Activated CD8-positive, alpha-beta memory T cell treated with anti-CD3 and anti-CD28 coated beads, Interleukin-2, amount 10 ng/mL, durations not matched to agents 7 days and 5 days (primary cell): ENCODE results near the gene PDE6A. TPM values are rescaled to one million over a fixed set of nuclear protein-coding genes. Genes with fewer than 3 reads are reported as not detected.

Source experiments
- ATAC-seq: fragments of 150-1000 bp; cut with Tn5 transposase; one replicate; pipeline ENCODE4 v1.10.0; 2021; ENCODE audit warnings: moderate library complexity
- CTCF ChIA-PET: fragments of 350-600 bp; sonication (Branson Sonifier 250); formaldehyde crosslinking; loops from one replicate; lab custom pipeline; 2021; ENCODE audit warnings: antibody characterized with exemption; lab: Charles Lee
- DNase-seq: peaks from one replicate; pipeline ENCODE4 v3.0.0-alpha.2; 2020
- H3K27ac Mint-ChIP-seq: one replicate; pipeline ENCODE4 v1.8.0; 2021; ENCODE audit warnings: mild to moderate bottlenecking, mixed read lengths
- H3K27me3 Mint-ChIP-seq: one replicate; pipeline ENCODE4 v1.8.0; 2021; ENCODE audit warnings: mixed read lengths
- H3K36me3 Mint-ChIP-seq: one replicate; pipeline ENCODE4 v1.8.0; 2021; ENCODE audit warnings: mild to moderate bottlenecking, mixed read lengths
- H3K4me1 Mint-ChIP-seq: one replicate; pipeline ENCODE4 v1.8.0; 2021; ENCODE audit warnings: mixed read lengths
- H3K4me3 Mint-ChIP-seq: one replicate; pipeline ENCODE4 v1.8.0; 2021; ENCODE audit warnings: mild to moderate bottlenecking, moderate library complexity, mixed read lengths
- H3K9me3 Mint-ChIP-seq: one replicate; pipeline ENCODE4 v1.8.0; 2022; ENCODE audit warnings: low read depth, mixed read lengths
- total RNA-seq, 2 experiments: library from RNA; stranded (reverse); gene quantifications; one replicate each; pipeline ENCODE4 v1.2.3, GENCODE V29; 2021

The PDE6A gene
- total RNA-seq, 2 experiments from 2014 or later: not detected

- no peak for ATAC-seq
- peaks cover 1% of the 10 kb centered on the region for H3K36me3 Mint-ChIP-seq
- CTCF ChIA-PET: interaction anchor here (1.2 kb wide), 1 partner anchor 27 kb away, joined by 3 read pairs; no protein-coding TSS in a partner anchor
Measured at GRCh38 chr5:149857499-149857898, 87.1 kb downstream of the PDE6A start.

GRCh38 chr5:149855366-149855765 is 89.2 kb downstream of the PDE6A start:
- no peak for ATAC-seq
- no peak overlapping the region for H3K27ac Mint-ChIP-seq
- no peak overlapping the region for H3K4me3 Mint-ChIP-seq
- no peaks in the 10 kb centered on the region for H3K9me3 Mint-ChIP-seq
- CTCF ChIA-PET: interaction anchor here (1.1 to 13.7 kb wide), 6 partner anchors 9 to 107 kb away, joined by 3 to 159 read pairs (median 17); partner anchors contain the start of gene SLC26A2
- DNase-seq: no peak
- no peaks in the 10 kb centered on the region for H3K27me3 Mint-ChIP-seq
- H3K4me1 Mint-ChIP-seq: no peaks in the 10 kb centered on the region
- no peaks in the 10 kb centered on the region for H3K36me3 Mint-ChIP-seq

More at GRCh38 chr5:149857499-149857898, 87.1 kb downstream of the PDE6A start:
- Mint-ChIP-seq H3K4me1 (peaks cover 15% of the 10 kb centered on the region), H3K9me3 (no peaks in the 10 kb centered on the region), H3K27ac (no peak overlapping the region), H3K4me3 (no peak overlapping the region), H3K27me3 (no peaks in the 10 kb centered on the region)
- DNase-seq: no peak

GRCh38 chr5:149854866-149855265 is 89.7 kb downstream of the PDE6A start:
- H3K27ac Mint-ChIP-seq: no peak overlapping the region
- H3K4me1 Mint-ChIP-seq: no peaks in the 10 kb centered on the region
- no peaks in the 10 kb centered on the region for H3K27me3 Mint-ChIP-seq
- no peak for ATAC-seq
- no peak overlapping the region for H3K4me3 Mint-ChIP-seq
- H3K9me3 Mint-ChIP-seq: no peaks in the 10 kb centered on the region
- CTCF ChIA-PET: interaction anchor here (1.1 to 13.7 kb wide), 5 partner anchors 9 to 104 kb away, joined by 3 to 159 read pairs (median 30); partner anchors contain the start of gene SLC26A2
- no peak for DNase-seq
- H3K36me3 Mint-ChIP-seq: no peaks in the 10 kb centered on the region

- ATAC-seq (no peak), DNase-seq (no peak)
- CTCF ChIA-PET: interaction anchor here (0.7 to 13.7 kb wide), 27 partner anchors 10 to 500 kb away, joined by 3 to 159 read pairs (median 7); partner anchors contain the start of genes HMGXB3, PPARGC1B, SLC26A2 and TIGD6
- H3K36me3 Mint-ChIP-seq: peaks cover 3% of the 10 kb centered on the region
- H3K9me3 Mint-ChIP-seq: no peaks in the 10 kb centered on the region
- H3K4me3 Mint-ChIP-seq: no peak overlapping the region
- H3K4me1 Mint-ChIP-seq: no peaks in the 10 kb centered on the region
- no peak overlapping the region for H3K27ac Mint-ChIP-seq
- no peaks in the 10 kb centered on the region for H3K27me3 Mint-ChIP-seq
Measured at GRCh38 chr5:149853701-149854100, 90.9 kb downstream of the PDE6A start.

GRCh38 chr5:149853331-149853648 is 91.3 kb downstream of the PDE6A start:
- Mint-ChIP-seq H3K4me3 (no peak overlapping the region), H3K36me3 (peaks cover 3% of the 10 kb centered on the region)

GRCh38 chr5:149852641-149853330 is 91.8 kb downstream of the PDE6A start:
- H3K27ac Mint-ChIP-seq: no peak overlapping the region
- peaks cover 3% of the 10 kb centered on the region for H3K36me3 Mint-ChIP-seq
- no peaks in the 10 kb centered on the region for H3K4me1 Mint-ChIP-seq
- peak; percentile 58 for DNase-seq
- no peaks in the 10 kb centered on the region for H3K9me3 Mint-ChIP-seq
- CTCF ChIA-PET: interaction anchor here (0.6 to 13.7 kb wide), 41 partner anchors 9 to 499 kb away, joined by 3 to 159 read pairs (median 5); partner anchors contain the start of genes HMGXB3, SLC26A2 and TIGD6
- H3K27me3 Mint-ChIP-seq: no peaks in the 10 kb centered on the region
- ATAC-seq: peak; percentile 61
- no peak overlapping the region for H3K4me3 Mint-ChIP-seq

More at GRCh38 chr5:149853331-149853648, 91.3 kb downstream of the PDE6A start:
- DNase-seq (no peak), ATAC-seq (no peak)
- Mint-ChIP-seq H3K9me3 (no peaks in the 10 kb centered on the region), H3K4me1 (no peaks in the 10 kb centered on the region), H3K27ac (no peak overlapping the region), H3K27me3 (no peaks in the 10 kb centered on the region)
- CTCF ChIA-PET: interaction anchor here (0.7 to 13.7 kb wide), 37 partner anchors 9 to 500 kb away, joined by 3 to 159 read pairs (median 5); partner anchors contain the start of genes HMGXB3, PPARGC1B, SLC26A2 and TIGD6

GRCh38 chr5:149851211-149851610 is 93.4 kb downstream of the PDE6A start:
- Mint-ChIP-seq H3K27me3 (no peaks in the 10 kb centered on the region), H3K4me1 (no peaks in the 10 kb centered on the region), H3K27ac (no peak overlapping the region), H3K36me3 (peaks cover 11% of the 10 kb centered on the region), H3K9me3 (no peaks in the 10 kb centered on the region), H3K4me3 (no peak overlapping the region)
- CTCF ChIA-PET: interaction anchor here (1.2 to 13.7 kb wide), 8 partner anchors 9 to 149 kb away, joined by 3 to 159 read pairs (median 7); partner anchors contain the start of genes HMGXB3, SLC26A2 and TIGD6
- ATAC-seq: no peak
- DNase-seq: no peak

GRCh38 chr5:149849966-149850910 is 94.4 kb downstream of the PDE6A start:
- ATAC-seq (no peak), DNase-seq (no peak)
- H3K27ac Mint-ChIP-seq: no peak overlapping the region
- H3K27me3 Mint-ChIP-seq: no peaks in the 10 kb centered on the region
- H3K9me3 Mint-ChIP-seq: no peaks in the 10 kb centered on the region
- no peak overlapping the region for H3K4me3 Mint-ChIP-seq
- H3K36me3 Mint-ChIP-seq: peaks cover 13% of the 10 kb centered on the region
- H3K4me1 Mint-ChIP-seq: no peaks in the 10 kb centered on the region
- CTCF ChIA-PET: interaction anchor here (1.2 to 13.7 kb wide), 6 partner anchors 8 to 141 kb away, joined by 3 to 159 read pairs (median 5); no protein-coding TSS in a partner anchor

- Mint-ChIP-seq H3K27me3 (no peaks in the 10 kb centered on the region), H3K4me1 (no peaks in the 10 kb centered on the region), H3K4me3 (no peak overlapping the region), H3K9me3 (no peaks in the 10 kb centered on the region), H3K27ac (no peak overlapping the region), H3K36me3 (peaks cover 13% of the 10 kb centered on the region)
- ATAC-seq (no peak), DNase-seq (no peak)
- CTCF ChIA-PET: interaction anchor here (1.7 to 13.7 kb wide), 3 partner anchors 8 to 141 kb away, joined by 4 to 159 read pairs (median 6); no protein-coding TSS in a partner anchor
Measured at GRCh38 chr5:149849280-149849965, 95.2 kb downstream of the PDE6A start.

GRCh38 chr5:149847611-149848010 is 97.0 kb downstream of the PDE6A start:
- Mint-ChIP-seq H3K4me3 (no peak overlapping the region), H3K27ac (no peak overlapping the region), H3K4me1 (no peaks in the 10 kb centered on the region), H3K9me3 (no peaks in the 10 kb centered on the region), H3K27me3 (no peaks in the 10 kb centered on the region), H3K36me3 (peaks cover 13% of the 10 kb centered on the region)
- ATAC-seq (no peak), DNase-seq (no peak)
- CTCF ChIA-PET: interaction anchor here (0.7 to 13.7 kb wide), 5 partner anchors 15 to 289 kb away, joined by 3 to 159 read pairs (median 3); no protein-coding TSS in a partner anchor

GRCh38 chr5:149846021-149846420 is 98.6 kb downstream of the PDE6A start:
- no peak overlapping the region for H3K4me3 Mint-ChIP-seq
- DNase-seq: no peak
- H3K27ac Mint-ChIP-seq: no peak overlapping the region
- no peaks in the 10 kb centered on the region for H3K27me3 Mint-ChIP-seq
- CTCF ChIA-PET: interaction anchor here (1.0 to 13.7 kb wide), 2 partner anchors 9 to 13 kb away, joined by 3 to 159 read pairs; no protein-coding TSS in a partner anchor
- H3K36me3 Mint-ChIP-seq: peaks cover 13% of the 10 kb centered on the region
- no peaks in the 10 kb centered on the region for H3K9me3 Mint-ChIP-seq
- ATAC-seq: no peak
- no peaks in the 10 kb centered on the region for H3K4me1 Mint-ChIP-seq

- CTCF ChIA-PET: interaction anchor here (1.0 to 13.7 kb wide), 2 partner anchors 9 to 13 kb away, joined by 3 to 159 read pairs; no protein-coding TSS in a partner anchor
Measured at GRCh38 chr5:149845601-149846000, 99.0 kb downstream of the PDE6A start.

More at GRCh38 chr5:149845601-149846000, 99.0 kb downstream of the PDE6A start:
- ATAC-seq (no peak), DNase-seq (no peak)
- Mint-ChIP-seq H3K4me1 (no peaks in the 10 kb centered on the region), H3K27ac (no peak overlapping the region), H3K36me3 (peaks cover 13% of the 10 kb centered on the region), H3K4me3 (no peak overlapping the region), H3K27me3 (no peaks in the 10 kb centered on the region), H3K9me3 (no peaks in the 10 kb centered on the region)
